ENCODE measurements around the gene NKPD1. TPM values are rescaled to one million over a fixed set of nuclear protein-coding genes. Genes with fewer than 3 reads are reported as not detected.
A peak's percentile ranks its signal among the peaks of the same experiment; 100 is the strongest.

Gene NKPD1
- total and polyA plus RNA-seq, 3 donors from 2014 or later: 1.0 to 4.2 (median 1.3) TPM

- DNase-seq: peak; percentile 45
- H3K27me3 ChIP-seq: no peaks in the 10 kb centered on the region
- 24% methylated on average over 7 to 9 of the region's 9 CpGs for WGBS, 2 donors
- no peak for TF ChIP-seq POLR2A (IDR thresholded peaks at IDR 0.05)
- no peak for TF ChIP-seq CTCF (IDR thresholded peaks at IDR 0.05)
- H3K4me1 ChIP-seq: peaks cover 22% of the 10 kb centered on the region
- intact Hi-C loops (cut with DNase I; ENCODE audit: low total_unique reads): no loop called here
- H3K4me3 ChIP-seq: peak overlapping the region; percentile 67 to 83
- H3K9me3 ChIP-seq: no peaks in the 10 kb centered on the region
- H3K36me3 ChIP-seq (ENCODE audit: low read depth, missing control alignments): no peaks in the 10 kb centered on the region
- peak overlapping the region; percentile 90 to 91 for H3K27ac ChIP-seq
Observed at GRCh38 chr19:45179892-45180370, 19.1 kb upstream of the NKPD1 start.

- peak; percentile 65 for DNase-seq
- WGBS, 2 donors: 0 to 1% methylated on average over 4 to 29 of the region's 97 CpGs
- no peaks in the 10 kb centered on the region for H3K27me3 ChIP-seq
- H3K36me3 ChIP-seq (ENCODE audit: low read depth, missing control alignments): no peaks in the 10 kb centered on the region
- intact Hi-C loops (cut with DNase I; ENCODE audit: low total_unique reads): no loop called here
- peaks cover 22% of the 10 kb centered on the region for H3K4me1 ChIP-seq
- H3K4me3 ChIP-seq: peak overlapping the region; percentile 67 to 83
- TF ChIP-seq POLR2A (IDR thresholded peaks at IDR 0.05) (no peak), CTCF (IDR thresholded peaks at IDR 0.05) (no peak)
- H3K9me3 ChIP-seq: no peaks in the 10 kb centered on the region
- peak overlapping the region; percentile 90 to 91 for H3K27ac ChIP-seq
Observed at GRCh38 chr19:45179072-45179891, 18.5 kb upstream of the NKPD1 start.

GRCh38 chr19:45178262-45179071 is 17.7 kb upstream of the NKPD1 start, which contains the start of gene BLOC1S3:
TSS of gene BLOC1S3 (plus strand) at chr19:45178784. CDS start at chr19:45179297, 513 bp downstream.
- intact Hi-C loops (cut with DNase I; ENCODE audit: low total_unique reads): no loop called here
- 0% methylated on average over 39 to 50 of the region's 51 CpGs for WGBS, 2 donors

GRCh38 chr19:45177817-45178261 is 17.1 kb upstream of the NKPD1 start, which contains the start of gene TRAPPC6A:
TSS of gene TRAPPC6A (minus strand) at chr19:45178237. CDS start at chr19:45178218, 19 bp downstream.
- TF ChIP-seq CTCF (IDR thresholded peaks at IDR 0.05) (no peak), POLR2A (IDR thresholded peaks at IDR 0.05) (peak; percentile 78)
- no peak for DNase-seq
- intact Hi-C loops (cut with DNase I; ENCODE audit: low total_unique reads): no loop called here

More at GRCh38 chr19:45178262-45179071, 17.7 kb upstream of the NKPD1 start, which contains the start of gene BLOC1S3:
- TF ChIP-seq POLR2A (IDR thresholded peaks at IDR 0.05) (peak; percentile 83), CTCF (IDR thresholded peaks at IDR 0.05) (peak; percentile 12 to 59 (median 52))
- DNase-seq: peak; percentile 100
- peak within 1 kb of the TSS; percentile 72 to 83 for H3K4me3 ChIP-seq
- H3K36me3 ChIP-seq (ENCODE audit: low read depth, missing control alignments): no peaks in the 10 kb centered on the region
- H3K27me3 ChIP-seq: no peaks in the 10 kb centered on the region
- peaks cover 22% of the 10 kb centered on the region for H3K4me1 ChIP-seq
- H3K27ac ChIP-seq: peak within 1 kb of the TSS; percentile 92 to 93
- no peaks in the 10 kb centered on the region for H3K9me3 ChIP-seq

More at GRCh38 chr19:45177817-45178261, 17.1 kb upstream of the NKPD1 start, which contains the start of gene TRAPPC6A:
- Histone ChIP-seq H3K27me3 (no peaks in the 10 kb centered on the region), H3K4me1 (peaks cover 22% of the 10 kb centered on the region), H3K27ac (peak within 1 kb of the TSS; percentile 92 to 93), H3K9me3 (no peaks in the 10 kb centered on the region), H3K36me3 (ENCODE audit: low read depth, missing control alignments) (no peaks in the 10 kb centered on the region), H3K4me3 (peak within 1 kb of the TSS; percentile 72 to 83)
- WGBS, 2 donors: 0 to 1% methylated on average over 5 to 36 of the region's 36 CpGs
